ENCODE measurements around the gene PDE7B. TPM values are rescaled to one million over a fixed set of nuclear protein-coding genes. Genes with fewer than 3 reads are reported as not detected.

PDE7B gene
- total RNA-seq, 1 experiment from 2014 or later, result not detected

DNA sequence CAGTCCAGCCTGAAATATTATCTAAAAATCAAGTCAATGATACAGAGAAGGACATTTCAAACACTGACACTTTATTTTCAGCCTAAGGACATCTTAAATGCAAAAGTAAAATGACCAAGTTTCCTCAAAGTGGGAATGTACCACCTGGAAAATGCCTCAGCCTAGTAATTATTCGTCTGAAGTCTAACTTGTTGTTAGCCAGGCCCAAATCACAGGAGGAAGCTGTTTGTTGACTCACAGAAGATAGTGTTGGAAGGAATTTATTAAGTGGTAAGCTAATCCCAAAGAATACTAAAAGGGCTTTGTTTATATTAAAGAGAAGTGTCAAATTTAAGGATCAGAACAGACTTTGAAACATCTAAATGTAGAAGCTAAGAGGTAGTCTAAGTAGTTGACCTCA is 2.5 kb downstream of the PDE7B start:
- H3K27me3 Mint-ChIP-seq (ENCODE audit: low read depth), result no peaks in the 10 kb centered on the region
- no peak for TF ChIP-seq ZNF232 (CRISPR knock-in tag; IDR thresholded peaks at IDR 0.05)
- TF ChIP-seq, protein P1, sequence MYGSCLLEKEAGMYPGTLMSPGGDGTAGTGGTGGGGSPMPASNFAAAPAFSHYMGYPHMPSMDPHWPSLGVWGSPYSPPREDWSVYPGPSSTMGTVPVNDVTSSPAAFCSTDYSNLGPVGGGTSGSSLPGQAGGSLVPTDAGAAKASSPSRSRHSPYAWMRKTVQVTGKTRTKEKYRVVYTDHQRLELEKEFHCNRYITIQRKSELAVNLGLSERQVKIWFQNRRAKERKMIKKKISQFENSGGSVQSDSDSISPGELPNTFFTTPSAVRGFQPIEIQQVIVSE (CRISPR knock-in tag; IDR thresholded peaks at IDR 0.05; ENCODE audit: borderline replicate concordance), result no peak
- TF ChIP-seq, protein P2, sequence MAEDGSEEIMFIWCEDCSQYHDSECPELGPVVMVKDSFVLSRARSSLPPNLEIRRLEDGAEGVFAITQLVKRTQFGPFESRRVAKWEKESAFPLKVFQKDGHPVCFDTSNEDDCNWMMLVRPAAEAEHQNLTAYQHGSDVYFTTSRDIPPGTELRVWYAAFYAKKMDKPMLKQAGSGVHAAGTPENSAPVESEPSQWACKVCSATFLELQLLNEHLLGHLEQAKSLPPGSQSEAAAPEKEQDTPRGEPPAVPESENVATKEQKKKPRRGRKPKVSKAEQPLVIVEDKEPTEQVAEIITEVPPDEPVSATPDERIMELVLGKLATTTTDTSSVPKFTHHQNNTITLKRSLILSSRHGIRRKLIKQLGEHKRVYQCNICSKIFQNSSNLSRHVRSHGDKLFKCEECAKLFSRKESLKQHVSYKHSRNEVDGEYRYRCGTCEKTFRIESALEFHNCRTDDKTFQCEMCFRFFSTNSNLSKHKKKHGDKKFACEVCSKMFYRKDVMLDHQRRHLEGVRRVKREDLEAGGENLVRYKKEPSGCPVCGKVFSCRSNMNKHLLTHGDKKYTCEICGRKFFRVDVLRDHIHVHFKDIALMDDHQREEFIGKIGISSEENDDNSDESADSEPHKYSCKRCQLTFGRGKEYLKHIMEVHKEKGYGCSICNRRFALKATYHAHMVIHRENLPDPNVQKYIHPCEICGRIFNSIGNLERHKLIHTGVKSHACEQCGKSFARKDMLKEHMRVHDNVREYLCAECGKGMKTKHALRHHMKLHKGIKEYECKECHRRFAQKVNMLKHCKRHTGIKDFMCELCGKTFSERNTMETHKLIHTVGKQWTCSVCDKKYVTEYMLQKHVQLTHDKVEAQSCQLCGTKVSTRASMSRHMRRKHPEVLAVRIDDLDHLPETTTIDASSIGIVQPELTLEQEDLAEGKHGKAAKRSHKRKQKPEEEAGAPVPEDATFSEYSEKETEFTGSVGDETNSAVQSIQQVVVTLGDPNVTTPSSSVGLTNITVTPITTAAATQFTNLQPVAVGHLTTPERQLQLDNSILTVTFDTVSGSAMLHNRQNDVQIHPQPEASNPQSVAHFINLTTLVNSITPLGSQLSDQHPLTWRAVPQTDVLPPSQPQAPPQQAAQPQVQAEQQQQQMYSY (CRISPR knock-in tag; IDR thresholded peaks at IDR 0.05), result no peak
- TF ChIP-seq, protein P3, sequence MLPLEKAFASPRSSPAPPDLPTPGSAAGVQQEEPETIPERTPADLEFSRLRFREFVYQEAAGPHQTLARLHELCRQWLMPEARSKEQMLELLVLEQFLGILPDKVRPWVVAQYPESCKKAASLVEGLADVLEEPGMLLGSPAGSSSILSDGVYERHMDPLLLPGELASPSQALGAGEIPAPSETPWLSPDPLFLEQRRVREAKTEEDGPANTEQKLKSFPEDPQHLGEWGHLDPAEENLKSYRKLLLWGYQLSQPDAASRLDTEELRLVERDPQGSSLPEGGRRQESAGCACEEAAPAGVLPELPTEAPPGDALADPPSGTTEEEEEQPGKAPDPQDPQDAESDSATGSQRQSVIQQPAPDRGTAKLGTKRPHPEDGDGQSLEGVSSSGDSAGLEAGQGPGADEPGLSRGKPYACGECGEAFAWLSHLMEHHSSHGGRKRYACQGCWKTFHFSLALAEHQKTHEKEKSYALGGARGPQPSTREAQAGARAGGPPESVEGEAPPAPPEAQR (CRISPR knock-in tag; IDR thresholded peaks at IDR 0.05), result no peak
- TF ChIP-seq IRF2 (CRISPR knock-in tag; IDR thresholded peaks at IDR 0.05; ENCODE audit: borderline replicate concordance, low read depth), result no peak
- no peak for TF ChIP-seq SMAD4 (CRISPR knock-in tag; IDR thresholded peaks at IDR 0.05)
- ATAC-seq, result no peak
- no peak overlapping the region for H3K27ac Mint-ChIP-seq
- peaks cover 26% of the 10 kb centered on the region for H3K4me1 Mint-ChIP-seq
- no peak for DNase-seq (ENCODE audit: low spot score)
- no peaks in the 10 kb centered on the region for H3K36me3 Mint-ChIP-seq
- ChIA-PET POLR2A (no interaction called here), CTCF (interaction anchor here (1.4 kb wide), 1 partner anchor 56 kb away, joined by 4 read pairs; no protein-coding TSS in a partner anchor)
- H3K4me3 Mint-ChIP-seq, result no peak overlapping the region
- H3K9me3 Mint-ChIP-seq, result no peaks in the 10 kb centered on the region

DNA sequence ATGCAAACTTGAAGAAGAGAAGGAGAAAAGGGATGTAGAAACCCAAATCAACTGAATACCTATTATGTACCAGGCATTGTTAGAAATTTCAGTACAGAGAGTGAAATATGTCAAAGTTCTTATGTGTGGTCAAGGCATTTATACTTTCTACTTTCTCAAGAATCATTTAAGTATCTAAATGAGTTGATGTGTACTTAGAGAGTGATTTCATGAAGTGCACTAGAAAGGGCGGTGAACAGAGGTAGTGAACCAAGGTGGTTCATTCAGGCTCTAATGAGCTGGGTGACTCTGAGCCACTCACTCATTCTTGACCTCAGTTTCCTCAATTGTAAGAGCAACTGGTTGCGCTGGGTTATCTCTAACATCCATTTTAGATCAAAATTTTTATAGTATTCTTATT is 3.3 kb downstream of the PDE7B start:
- Mint-ChIP-seq H3K4me1 (peaks cover 26% of the 10 kb centered on the region), H3K9me3 (no peaks in the 10 kb centered on the region), H3K4me3 (no peak overlapping the region), H3K27ac (no peak overlapping the region), H3K36me3 (no peaks in the 10 kb centered on the region), H3K27me3 (ENCODE audit: low read depth) (no peaks in the 10 kb centered on the region)
- ChIA-PET POLR2A (no interaction called here), CTCF (interaction anchor here (1.4 kb wide), 1 partner anchor 55 kb away, joined by 4 read pairs; no protein-coding TSS in a partner anchor)
- no peak for DNase-seq (ENCODE audit: low spot score)
- no peak for ATAC-seq
- TF ChIP-seq HMGA2 (CRISPR knock-in tag; IDR thresholded peaks at IDR 0.05), result no peak
- TF ChIP-seq ZNF138 (CRISPR knock-in tag; conservative IDR thresholded peaks at IDR 0.05), result no peak
- TF ChIP-seq FOXP1 (CRISPR knock-in tag; IDR thresholded peaks at IDR 0.05; ENCODE audit: borderline replicate concordance), result no peak
- TF ChIP-seq EMX1 (CRISPR knock-in tag; IDR thresholded peaks at IDR 0.05), result no peak
- TF ChIP-seq, protein P4, sequence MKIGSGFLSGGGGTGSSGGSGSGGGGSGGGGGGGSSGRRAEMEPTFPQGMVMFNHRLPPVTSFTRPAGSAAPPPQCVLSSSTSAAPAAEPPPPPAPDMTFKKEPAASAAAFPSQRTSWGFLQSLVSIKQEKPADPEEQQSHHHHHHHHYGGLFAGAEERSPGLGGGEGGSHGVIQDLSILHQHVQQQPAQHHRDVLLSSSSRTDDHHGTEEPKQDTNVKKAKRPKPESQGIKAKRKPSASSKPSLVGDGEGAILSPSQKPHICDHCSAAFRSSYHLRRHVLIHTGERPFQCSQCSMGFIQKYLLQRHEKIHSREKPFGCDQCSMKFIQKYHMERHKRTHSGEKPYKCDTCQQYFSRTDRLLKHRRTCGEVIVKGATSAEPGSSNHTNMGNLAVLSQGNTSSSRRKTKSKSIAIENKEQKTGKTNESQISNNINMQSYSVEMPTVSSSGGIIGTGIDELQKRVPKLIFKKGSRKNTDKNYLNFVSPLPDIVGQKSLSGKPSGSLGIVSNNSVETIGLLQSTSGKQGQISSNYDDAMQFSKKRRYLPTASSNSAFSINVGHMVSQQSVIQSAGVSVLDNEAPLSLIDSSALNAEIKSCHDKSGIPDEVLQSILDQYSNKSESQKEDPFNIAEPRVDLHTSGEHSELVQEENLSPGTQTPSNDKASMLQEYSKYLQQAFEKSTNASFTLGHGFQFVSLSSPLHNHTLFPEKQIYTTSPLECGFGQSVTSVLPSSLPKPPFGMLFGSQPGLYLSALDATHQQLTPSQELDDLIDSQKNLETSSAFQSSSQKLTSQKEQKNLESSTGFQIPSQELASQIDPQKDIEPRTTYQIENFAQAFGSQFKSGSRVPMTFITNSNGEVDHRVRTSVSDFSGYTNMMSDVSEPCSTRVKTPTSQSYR (CRISPR knock-in tag; IDR thresholded peaks at IDR 0.05), result no peak
- TF ChIP-seq ZNF671 (CRISPR knock-in tag; IDR thresholded peaks at IDR 0.05), result no peak
- TF ChIP-seq, protein P5, sequence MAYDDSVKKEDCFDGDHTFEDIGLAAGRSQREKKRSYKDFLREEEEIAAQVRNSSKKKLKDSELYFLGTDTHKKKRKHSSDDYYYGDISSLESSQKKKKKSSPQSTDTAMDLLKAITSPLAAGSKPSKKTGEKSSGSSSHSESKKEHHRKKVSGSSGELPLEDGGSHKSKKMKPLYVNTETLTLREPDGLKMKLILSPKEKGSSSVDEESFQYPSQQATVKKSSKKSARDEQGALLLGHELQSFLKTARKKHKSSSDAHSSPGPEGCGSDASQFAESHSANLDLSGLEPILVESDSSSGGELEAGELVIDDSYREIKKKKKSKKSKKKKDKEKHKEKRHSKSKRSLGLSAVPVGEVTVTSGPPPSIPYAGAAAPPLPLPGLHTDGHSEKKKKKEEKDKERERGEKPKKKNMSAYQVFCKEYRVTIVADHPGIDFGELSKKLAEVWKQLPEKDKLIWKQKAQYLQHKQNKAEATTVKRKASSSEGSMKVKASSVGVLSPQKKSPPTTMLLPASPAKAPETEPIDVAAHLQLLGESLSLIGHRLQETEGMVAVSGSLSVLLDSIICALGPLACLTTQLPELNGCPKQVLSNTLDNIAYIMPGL (CRISPR knock-in tag; IDR thresholded peaks at IDR 0.05), result no peak
- TF ChIP-seq ZNF423 (CRISPR knock-in tag; IDR thresholded peaks at IDR 0.05), result no peak
- TF ChIP-seq, protein P6, sequence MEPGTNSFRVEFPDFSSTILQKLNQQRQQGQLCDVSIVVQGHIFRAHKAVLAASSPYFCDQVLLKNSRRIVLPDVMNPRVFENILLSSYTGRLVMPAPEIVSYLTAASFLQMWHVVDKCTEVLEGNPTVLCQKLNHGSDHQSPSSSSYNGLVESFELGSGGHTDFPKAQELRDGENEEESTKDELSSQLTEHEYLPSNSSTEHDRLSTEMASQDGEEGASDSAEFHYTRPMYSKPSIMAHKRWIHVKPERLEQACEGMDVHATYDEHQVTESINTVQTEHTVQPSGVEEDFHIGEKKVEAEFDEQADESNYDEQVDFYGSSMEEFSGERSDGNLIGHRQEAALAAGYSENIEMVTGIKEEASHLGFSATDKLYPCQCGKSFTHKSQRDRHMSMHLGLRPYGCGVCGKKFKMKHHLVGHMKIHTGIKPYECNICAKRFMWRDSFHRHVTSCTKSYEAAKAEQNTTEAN (CRISPR knock-in tag; IDR thresholded peaks at IDR 0.05), result no peak
- TF ChIP-seq CBFB (CRISPR knock-in tag; IDR thresholded peaks at IDR 0.05; ENCODE audit: low read depth), result no peak
- TF ChIP-seq, protein P7, sequence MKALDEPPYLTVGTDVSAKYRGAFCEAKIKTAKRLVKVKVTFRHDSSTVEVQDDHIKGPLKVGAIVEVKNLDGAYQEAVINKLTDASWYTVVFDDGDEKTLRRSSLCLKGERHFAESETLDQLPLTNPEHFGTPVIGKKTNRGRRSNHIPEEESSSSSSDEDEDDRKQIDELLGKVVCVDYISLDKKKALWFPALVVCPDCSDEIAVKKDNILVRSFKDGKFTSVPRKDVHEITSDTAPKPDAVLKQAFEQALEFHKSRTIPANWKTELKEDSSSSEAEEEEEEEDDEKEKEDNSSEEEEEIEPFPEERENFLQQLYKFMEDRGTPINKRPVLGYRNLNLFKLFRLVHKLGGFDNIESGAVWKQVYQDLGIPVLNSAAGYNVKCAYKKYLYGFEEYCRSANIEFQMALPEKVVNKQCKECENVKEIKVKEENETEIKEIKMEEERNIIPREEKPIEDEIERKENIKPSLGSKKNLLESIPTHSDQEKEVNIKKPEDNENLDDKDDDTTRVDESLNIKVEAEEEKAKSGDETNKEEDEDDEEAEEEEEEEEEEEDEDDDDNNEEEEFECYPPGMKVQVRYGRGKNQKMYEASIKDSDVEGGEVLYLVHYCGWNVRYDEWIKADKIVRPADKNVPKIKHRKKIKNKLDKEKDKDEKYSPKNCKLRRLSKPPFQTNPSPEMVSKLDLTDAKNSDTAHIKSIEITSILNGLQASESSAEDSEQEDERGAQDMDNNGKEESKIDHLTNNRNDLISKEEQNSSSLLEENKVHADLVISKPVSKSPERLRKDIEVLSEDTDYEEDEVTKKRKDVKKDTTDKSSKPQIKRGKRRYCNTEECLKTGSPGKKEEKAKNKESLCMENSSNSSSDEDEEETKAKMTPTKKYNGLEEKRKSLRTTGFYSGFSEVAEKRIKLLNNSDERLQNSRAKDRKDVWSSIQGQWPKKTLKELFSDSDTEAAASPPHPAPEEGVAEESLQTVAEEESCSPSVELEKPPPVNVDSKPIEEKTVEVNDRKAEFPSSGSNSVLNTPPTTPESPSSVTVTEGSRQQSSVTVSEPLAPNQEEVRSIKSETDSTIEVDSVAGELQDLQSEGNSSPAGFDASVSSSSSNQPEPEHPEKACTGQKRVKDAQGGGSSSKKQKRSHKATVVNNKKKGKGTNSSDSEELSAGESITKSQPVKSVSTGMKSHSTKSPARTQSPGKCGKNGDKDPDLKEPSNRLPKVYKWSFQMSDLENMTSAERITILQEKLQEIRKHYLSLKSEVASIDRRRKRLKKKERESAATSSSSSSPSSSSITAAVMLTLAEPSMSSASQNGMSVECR (CRISPR knock-in tag; IDR thresholded peaks at IDR 0.05; ENCODE audit: borderline replicate concordance), result no peak

Measured in WTC11 (cell line).